Prostate gland (tissue), 2 donors: ENCODE data around the gene ESR1. TPM values are rescaled to one million over a fixed set of nuclear protein-coding genes. Genes with fewer than 3 reads are reported as not detected.
"Not testable (repeated sequence)": the region's sequence is repeated elsewhere in the genome, so short reads cannot be mapped to it uniquely, and the experiment has no call there.

Experiments
- DNase-seq: peaks from one replicate; pipeline ENCODE4 v3.0.0-alpha.2; 2019; ENCODE audit warnings: low spot score
- H3K27ac ChIP-seq, 2 donors: fragments of 200-600 bp; sonication (generic); 2 replicates each; pipeline ENCODE4 v1.5.1; 2017 to 2019
- H3K27me3 ChIP-seq: fragments of 200-600 bp; sonication (generic); replicated peaks from 2 replicates; pipeline ENCODE4 v1.5.1; 2019; ENCODE audit not compliant: insufficient read depth
- H3K36me3 ChIP-seq, 2 donors: fragments of 200-600 bp; sonication (generic); 1 replicate in 1 of 2; 2 replicates in 1 of 2; pipeline versions ENCODE4 v1.5.1 to v1.8.1; 2017 to 2019
- H3K4me1 ChIP-seq: fragments of 200-600 bp; sonication (generic); replicated peaks from 2 replicates; pipeline ENCODE4 v1.5.1; 2019
- H3K4me3 ChIP-seq, 2 donors: fragments of 200-600 bp; sonication (generic); 2 replicates each; pipeline ENCODE4 v1.5.1; 2017 to 2019
- H3K9me3 ChIP-seq: fragments of 200-600 bp; sonication (generic); 2 replicates; pipeline ENCODE4 v1.5.1; 2017
- POLR2A ChIP-seq: fragments of 450-650 bp; IDR thresholded peaks from one replicate; pipeline ENCODE4 v1.6.1; 2016; ENCODE audit warnings: antibody characterized with exemption, mild to moderate bottlenecking
- POLR2AphosphoS5 ChIP-seq: sonication (generic); formaldehyde crosslinking; IDR thresholded peaks from one replicate; pipeline ENCODE4 v1.6.1; 2017; ENCODE audit warnings: antibody characterized with exemption
- WGBS: methylation state at CpG from one replicate; pipeline ENCODE4 v1.1.5; 2018; 5-methylcytosine and 5-hydroxymethylcytosine counted together
- intact Hi-C: fragments of 100-400 bp; cut with DNase I; formaldehyde crosslinking; loops from one replicate; pipeline ENCODE4 v1.14.2; 2022
- total RNA-seq, 2 donors: library from RNA; depleted of rRNA; stranded (reverse); fragments of >200 nt; gene quantifications; one replicate each; pipeline ENCODE4 v1.1.0, GENCODE V29; 2016
- TF ChIP-seq, protein P1 (sequence below), 4 experiments: fragments of 200-600 bp in 2 of 4; fragments of 450-650 bp in 2 of 4; sonication (generic) in 2 of 4; IDR thresholded peaks; 1 replicate in 3 of 4; 2 replicates in 1 of 4; pipeline ENCODE4 v1.5.1; 2016 to 2019; ENCODE audit warnings: antibody characterized with exemption in 4 of 4, mild to moderate bottlenecking in 2 of 4, moderate library complexity in 2 of 4

The ESR1 gene
- total RNA-seq, 2 donors from 2014 or later, result 2.3 to 5.6 TPM

DNA sequence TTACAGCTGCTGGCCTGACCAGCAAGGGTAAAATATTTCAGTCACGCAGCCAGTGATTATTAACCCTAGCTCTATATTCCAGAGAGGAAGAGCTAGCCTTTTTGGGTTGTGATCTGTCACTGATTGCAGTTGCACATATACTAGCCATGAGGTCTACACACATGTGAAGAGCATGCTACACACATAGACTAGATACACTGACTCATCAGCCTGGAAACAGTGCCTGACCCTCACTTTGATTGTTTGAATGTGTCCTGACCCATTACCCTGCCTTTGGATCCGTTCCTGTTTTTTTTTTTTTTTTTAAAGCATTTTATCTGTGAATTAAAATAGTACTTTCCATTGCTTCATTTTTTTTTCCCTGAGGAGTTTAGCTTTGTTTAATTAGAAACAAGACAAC, 50.8 kb downstream of the ESR1 start:
- Histone ChIP-seq H3K4me3 (no peak overlapping the region), H3K4me1 (no peaks in the 10 kb centered on the region), H3K36me3 (no peaks in the 10 kb centered on the region), H3K9me3 (no peaks in the 10 kb centered on the region), H3K27me3 (no peaks in the 10 kb centered on the region), H3K27ac (no peak overlapping the region)
- DNase-seq, result no peak
- TF ChIP-seq POLR2AphosphoS5, result no peak
- no peak for TF ChIP-seq POLR2A
- TF ChIP-seq, protein P1, sequence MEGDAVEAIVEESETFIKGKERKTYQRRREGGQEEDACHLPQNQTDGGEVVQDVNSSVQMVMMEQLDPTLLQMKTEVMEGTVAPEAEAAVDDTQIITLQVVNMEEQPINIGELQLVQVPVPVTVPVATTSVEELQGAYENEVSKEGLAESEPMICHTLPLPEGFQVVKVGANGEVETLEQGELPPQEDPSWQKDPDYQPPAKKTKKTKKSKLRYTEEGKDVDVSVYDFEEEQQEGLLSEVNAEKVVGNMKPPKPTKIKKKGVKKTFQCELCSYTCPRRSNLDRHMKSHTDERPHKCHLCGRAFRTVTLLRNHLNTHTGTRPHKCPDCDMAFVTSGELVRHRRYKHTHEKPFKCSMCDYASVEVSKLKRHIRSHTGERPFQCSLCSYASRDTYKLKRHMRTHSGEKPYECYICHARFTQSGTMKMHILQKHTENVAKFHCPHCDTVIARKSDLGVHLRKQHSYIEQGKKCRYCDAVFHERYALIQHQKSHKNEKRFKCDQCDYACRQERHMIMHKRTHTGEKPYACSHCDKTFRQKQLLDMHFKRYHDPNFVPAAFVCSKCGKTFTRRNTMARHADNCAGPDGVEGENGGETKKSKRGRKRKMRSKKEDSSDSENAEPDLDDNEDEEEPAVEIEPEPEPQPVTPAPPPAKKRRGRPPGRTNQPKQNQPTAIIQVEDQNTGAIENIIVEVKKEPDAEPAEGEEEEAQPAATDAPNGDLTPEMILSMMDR (IDR thresholded peaks at IDR 0.05), result no peak
- intact Hi-C loops, result no loop called here
- 67% methylated on average over 2 of the region's 2 CpGs for WGBS

DNA sequence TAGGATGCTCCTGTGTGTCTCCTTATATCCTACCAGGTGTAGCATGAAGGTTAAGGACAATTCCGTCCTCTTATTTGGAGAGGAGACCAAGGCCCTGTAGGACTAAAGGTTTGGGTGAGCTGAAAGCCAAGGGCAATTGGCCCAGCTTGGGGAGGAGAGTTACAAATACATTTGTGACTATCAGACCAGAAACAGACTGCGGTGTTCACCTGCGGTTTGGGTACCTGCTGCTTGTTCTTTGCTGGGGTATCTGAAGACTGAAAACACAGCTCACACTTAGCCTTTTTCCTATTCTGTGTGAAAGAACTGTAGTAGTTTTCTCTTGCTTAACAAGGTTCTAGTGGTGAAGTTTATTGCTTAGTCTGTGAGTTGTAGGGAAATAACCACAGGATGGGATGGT, 55.0 kb downstream of the ESR1 start:
- Histone ChIP-seq H3K36me3 (no peaks in the 10 kb centered on the region), H3K27ac (no peak overlapping the region), H3K4me1 (no peaks in the 10 kb centered on the region), H3K9me3 (no peaks in the 10 kb centered on the region), H3K27me3 (no peaks in the 10 kb centered on the region), H3K4me3 (no peak overlapping the region)
- TF ChIP-seq, protein P1 (IDR thresholded peaks at IDR 0.05), result no peak
- TF ChIP-seq POLR2A (no peak), POLR2AphosphoS5 (no peak)
- intact Hi-C loops, result no loop called here
- no peak for DNase-seq
- 98% methylated on average over 3 of the region's 3 CpGs for WGBS

DNA sequence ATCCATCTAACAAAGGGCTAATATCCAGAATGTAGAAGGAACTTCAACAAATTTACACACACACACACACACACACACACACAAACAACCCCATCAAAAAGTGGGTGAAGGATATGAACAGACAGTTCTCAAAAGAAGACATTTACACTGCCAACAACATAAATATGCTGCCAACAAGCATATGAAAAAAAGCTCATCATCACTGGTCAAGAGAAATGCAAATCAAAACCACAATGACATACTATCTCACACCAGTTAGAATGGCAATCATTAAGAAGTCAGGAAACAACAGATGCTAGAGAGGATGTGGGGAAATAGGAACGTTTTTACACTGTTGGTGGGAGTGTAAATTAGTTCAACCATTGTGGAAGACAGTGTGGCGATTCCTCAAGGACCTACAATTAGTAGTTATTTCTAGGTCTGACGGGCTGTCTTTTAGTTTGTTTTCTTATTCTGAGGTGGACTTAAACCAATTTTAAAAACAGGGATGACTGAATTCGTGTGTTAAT, 59.9 kb downstream of the ESR1 start:
- 82% methylated on average over 4 of the region's 4 CpGs for WGBS
- intact Hi-C loops, H3K36me3 ChIP-seq, H3K27me3 ChIP-seq, H3K9me3 ChIP-seq, DNase-seq, H3K27ac ChIP-seq, H3K4me3 ChIP-seq, H3K4me1 ChIP-seq: not testable (repeated sequence)

DNA sequence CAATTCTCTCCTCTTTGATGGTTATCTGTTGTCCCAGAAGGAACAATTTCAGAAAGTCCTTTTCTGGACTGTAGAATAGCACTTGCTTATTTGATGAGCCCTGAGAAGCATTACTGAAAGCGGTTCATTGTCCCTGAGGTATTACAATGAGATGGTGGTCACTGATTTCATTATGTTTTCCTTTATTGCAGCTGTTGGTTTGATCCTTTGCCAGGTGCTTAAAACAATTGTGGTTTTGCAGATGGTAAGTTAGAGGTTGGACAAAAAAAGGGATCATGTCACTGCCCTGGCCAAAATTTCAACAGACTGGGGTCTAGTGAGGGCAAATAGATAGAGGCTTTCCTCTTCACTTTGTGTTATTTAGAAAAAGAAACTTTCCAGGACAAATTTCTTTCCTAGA, 61.9 kb downstream of the ESR1 start:
- H3K27me3 ChIP-seq, result no peaks in the 10 kb centered on the region

DNA sequence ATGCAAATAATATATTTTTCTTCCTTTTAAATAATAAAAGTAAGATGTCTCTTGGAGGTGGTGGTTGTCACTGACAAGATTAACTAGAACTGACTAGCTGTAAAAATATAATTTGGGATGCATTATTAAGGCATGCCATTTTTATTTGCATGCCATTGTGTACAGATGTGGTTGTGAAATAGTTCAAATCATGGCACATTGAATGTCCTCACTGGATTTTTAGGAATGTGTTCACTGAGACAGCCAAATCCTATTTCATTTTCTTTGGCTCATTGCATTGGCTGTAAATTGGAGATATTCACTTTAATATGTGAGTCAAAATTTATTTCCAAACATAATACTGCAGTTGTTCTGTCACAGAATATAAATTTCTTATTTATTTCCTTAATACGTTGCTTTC, 62.3 kb downstream of the ESR1 start:
- WGBS, result 72% methylated on average over 1 of the region's 1 CpG
- Histone ChIP-seq H3K27me3 (no peaks in the 10 kb centered on the region), H3K4me3 (no peak overlapping the region), H3K27ac (no peak overlapping the region), H3K4me1 (no peaks in the 10 kb centered on the region), H3K36me3 (no peaks in the 10 kb centered on the region), H3K9me3 (no peaks in the 10 kb centered on the region)
- DNase-seq, result no peak
- intact Hi-C loops, result no loop called here
- TF ChIP-seq, protein P1 (IDR thresholded peaks at IDR 0.05), result no peak
- no peak for TF ChIP-seq POLR2A
- no peak for TF ChIP-seq POLR2AphosphoS5

More for the DNA sequence above, 61.9 kb downstream of the ESR1 start:
- H3K4me1 ChIP-seq, result no peaks in the 10 kb centered on the region
- DNase-seq, result no peak
- no peak overlapping the region for H3K27ac ChIP-seq
- H3K36me3 ChIP-seq, result no peaks in the 10 kb centered on the region
- no peaks in the 10 kb centered on the region for H3K9me3 ChIP-seq
- 40% methylated on average over 1 of the region's 1 CpG for WGBS
- TF ChIP-seq POLR2A (no peak), POLR2AphosphoS5 (no peak)
- TF ChIP-seq, protein P1 (IDR thresholded peaks at IDR 0.05), result no peak
- intact Hi-C loops, result no loop called here
- no peak overlapping the region for H3K4me3 ChIP-seq
